Measurements from ENCODE around the gene KIAA0930.

KIAA0930 gene

GRCh38 chr22:45207533-45207932 lies 33.2 kb downstream of the KIAA0930 start:
- no peak overlapping the region for H2AFZ ChIP-seq (ENCODE audit: low read depth, low read length, severe bottlenecking)
- H3K9ac ChIP-seq (ENCODE audit: low read length): no peak overlapping the region
- no peaks in the 10 kb centered on the region for H3K27me3 ChIP-seq (ENCODE audit: low read length)
- TF ChIP-seq EZH2phosphoT487 (conservative IDR thresholded peaks at IDR 0.05; ENCODE audit: low read length) (no peak), CTCF (IDR thresholded peaks at IDR 0.05; ENCODE audit: insufficient read depth, low read length, poor library complexity, severe bottlenecking) (no peak)
- no peak overlapping the region for H3K4me2 ChIP-seq (ENCODE audit: low read depth, low read length, poor library complexity, severe bottlenecking)
- H3K9me2 ChIP-seq (replicated peaks; ENCODE audit: insufficient read depth, low read length): no peaks in the 10 kb centered on the region
- no peaks in the 10 kb centered on the region for H4K20me1 ChIP-seq (ENCODE audit: low read depth, low read length)
- H3F3A ChIP-seq (ENCODE audit: insufficient read depth): no peaks in the 10 kb centered on the region
- H3K79me2 ChIP-seq (ENCODE audit: insufficient read depth, low read length): no peaks in the 10 kb centered on the region
- H3K27ac ChIP-seq (ENCODE audit: low read depth, low read length): no peak overlapping the region
- no peak overlapping the region for H3K4me3 ChIP-seq (ENCODE audit: insufficient read depth, low read length, poor library complexity, severe bottlenecking)
- no peaks in the 10 kb centered on the region for H3K36me3 ChIP-seq (ENCODE audit: low read length)
- no peaks in the 10 kb centered on the region for H3K9me3 ChIP-seq (ENCODE audit: insufficient read depth, low read length)

GRCh38 chr22:45206233-45206632 lies 34.5 kb downstream of the KIAA0930 start:
- TF ChIP-seq CTCF (IDR thresholded peaks at IDR 0.05; ENCODE audit: insufficient read depth, low read length, poor library complexity, severe bottlenecking) (no peak), EZH2phosphoT487 (conservative IDR thresholded peaks at IDR 0.05; ENCODE audit: low read length) (no peak)
- Histone ChIP-seq H3K4me2 (ENCODE audit: low read depth, low read length, poor library complexity, severe bottlenecking) (no peak overlapping the region), H3K9me2 (replicated peaks; ENCODE audit: insufficient read depth, low read length) (no peaks in the 10 kb centered on the region), H3K36me3 (ENCODE audit: low read length) (no peaks in the 10 kb centered on the region), H4K20me1 (ENCODE audit: low read depth, low read length) (no peaks in the 10 kb centered on the region), H3K4me3 (ENCODE audit: insufficient read depth, low read length, poor library complexity, severe bottlenecking) (no peak overlapping the region), H3K27ac (ENCODE audit: low read depth, low read length) (no peak overlapping the region), H2AFZ (ENCODE audit: low read depth, low read length, severe bottlenecking) (no peak overlapping the region), H3F3A (ENCODE audit: insufficient read depth) (no peaks in the 10 kb centered on the region), H3K9me3 (ENCODE audit: insufficient read depth, low read length) (no peaks in the 10 kb centered on the region), H3K79me2 (ENCODE audit: insufficient read depth, low read length) (no peaks in the 10 kb centered on the region), H3K9ac (ENCODE audit: low read length) (no peak overlapping the region), H3K27me3 (ENCODE audit: low read length) (no peaks in the 10 kb centered on the region)

GRCh38 chr22:45205276-45205925 lies 35.3 kb downstream of the KIAA0930 start:
- Histone ChIP-seq H3K79me2 (ENCODE audit: insufficient read depth, low read length) (no peaks in the 10 kb centered on the region), H4K20me1 (ENCODE audit: low read depth, low read length) (no peaks in the 10 kb centered on the region), H3K36me3 (ENCODE audit: low read length) (no peaks in the 10 kb centered on the region), H3K9me2 (replicated peaks; ENCODE audit: insufficient read depth, low read length) (no peaks in the 10 kb centered on the region), H3K4me3 (ENCODE audit: insufficient read depth, low read length, poor library complexity, severe bottlenecking) (no peak overlapping the region), H3K27me3 (ENCODE audit: low read length) (no peaks in the 10 kb centered on the region), H3K9me3 (ENCODE audit: insufficient read depth, low read length) (no peaks in the 10 kb centered on the region), H3F3A (ENCODE audit: insufficient read depth) (no peaks in the 10 kb centered on the region), H3K4me2 (ENCODE audit: low read depth, low read length, poor library complexity, severe bottlenecking) (no peak overlapping the region), H3K9ac (ENCODE audit: low read length) (no peak overlapping the region), H3K27ac (ENCODE audit: low read depth, low read length) (no peak overlapping the region), H2AFZ (ENCODE audit: low read depth, low read length, severe bottlenecking) (no peak overlapping the region)
- no peak for TF ChIP-seq EZH2phosphoT487 (conservative IDR thresholded peaks at IDR 0.05; ENCODE audit: low read length)
- TF ChIP-seq CTCF (IDR thresholded peaks at IDR 0.05; ENCODE audit: insufficient read depth, low read length, poor library complexity, severe bottlenecking): no peak
